Measurements from ENCODE around the gene EDA. TPM values are rescaled to one million over a fixed set of nuclear protein-coding genes. Genes with fewer than 3 reads are reported as not detected.
"Not testable (repeated sequence)": the region's sequence is repeated elsewhere in the genome, so short reads cannot be mapped to it uniquely, and the experiment has no call there.

The EDA gene
- total RNA-seq, 1 donor from 2014 or later: 1.6 TPM

DNA sequence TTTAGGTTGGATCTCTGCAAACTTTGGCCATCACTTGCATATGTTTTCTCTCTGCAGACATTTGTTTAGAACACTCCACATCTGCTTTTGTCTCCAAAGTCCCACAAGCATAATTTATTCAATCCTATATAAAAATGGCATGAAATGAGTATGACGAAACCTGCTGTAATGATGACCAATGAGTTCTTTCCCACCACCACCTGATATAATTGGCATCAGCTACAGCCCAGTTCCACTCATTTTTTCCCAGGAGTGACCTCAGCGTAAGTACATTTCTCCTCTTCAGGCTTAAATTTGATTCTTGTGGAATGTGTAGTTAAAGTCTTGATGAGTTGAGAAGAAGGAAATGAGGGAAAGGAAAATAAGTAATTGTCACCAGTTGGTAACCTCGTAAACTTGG, 228.7 kb downstream of the EDA start:
- H3K4me3 ChIP-seq (ENCODE audit: low read depth, low read length): no peak overlapping the region
- TF ChIP-seq CTCF (conservative IDR thresholded peaks at IDR 0.05; ENCODE audit: low read depth, low read length): no peak
- DNase-seq (ENCODE audit: low read depth): no peak

DNA sequence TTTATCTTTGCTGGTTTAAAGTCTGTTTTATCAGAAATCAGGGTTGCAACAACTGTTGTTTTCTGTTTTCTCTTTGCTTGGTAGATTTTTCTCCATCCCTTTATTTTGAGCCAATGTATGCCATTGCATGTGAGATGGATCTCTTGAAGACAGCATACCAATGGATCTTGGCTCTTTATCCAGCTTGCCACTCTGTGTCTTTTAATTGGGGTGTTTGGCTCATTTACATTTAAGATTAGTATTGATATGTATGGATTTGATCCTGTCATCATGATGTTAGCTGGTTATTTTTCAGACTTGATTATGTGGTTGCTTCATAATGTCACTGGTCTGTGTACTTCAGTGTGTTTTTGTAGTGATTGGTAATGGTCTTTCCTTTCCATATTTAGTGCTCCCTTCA, 244.1 kb downstream of the EDA start:
- not testable (repeated sequence) for H3K4me3 ChIP-seq (ENCODE audit: low read depth, low read length); DNase-seq (ENCODE audit: low read depth)

- H3K4me3 ChIP-seq (ENCODE audit: low read depth, low read length): no peak overlapping the region
- no peak for DNase-seq (ENCODE audit: low read depth)
- no peak for TF ChIP-seq CTCF (conservative IDR thresholded peaks at IDR 0.05; ENCODE audit: low read depth, low read length)
These were observed 260.3 kb downstream of the EDA start for GRCh38 chrX:69876221-69876620.

GRCh38 chrX:69884210-69884609, 268.3 kb downstream of the EDA start:
- no peak overlapping the region for H3K4me3 ChIP-seq (ENCODE audit: low read depth, low read length)
- no peak for DNase-seq (ENCODE audit: low read depth)
- TF ChIP-seq CTCF (conservative IDR thresholded peaks at IDR 0.05; ENCODE audit: low read depth, low read length): no peak

GRCh38 chrX:69896046-69896445, 280.1 kb downstream of the EDA start:
- H3K4me3 ChIP-seq (ENCODE audit: low read depth, low read length): no peak overlapping the region
- no peak for TF ChIP-seq CTCF (conservative IDR thresholded peaks at IDR 0.05; ENCODE audit: low read depth, low read length)
- DNase-seq (ENCODE audit: low read depth): no peak

DNA sequence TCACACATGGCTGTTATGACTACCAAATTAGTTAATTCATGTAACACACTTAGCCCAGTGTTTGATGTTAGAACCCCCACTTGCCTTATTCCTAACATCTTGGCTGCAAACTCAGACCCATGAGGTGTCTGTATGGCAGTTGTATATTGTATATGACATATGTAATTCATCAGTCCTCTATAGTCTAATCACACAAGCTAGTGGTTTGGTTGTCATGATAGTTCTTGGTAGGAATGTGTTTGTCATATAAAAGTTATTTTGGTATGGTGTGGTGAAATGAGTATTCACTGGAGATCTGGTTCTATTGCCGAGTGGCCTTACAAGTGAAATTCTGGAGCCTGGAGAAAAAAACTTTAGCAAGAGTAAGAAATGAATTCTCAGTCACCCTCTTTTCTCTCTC, 284.6 kb downstream of the EDA start:
- no peak for DNase-seq (ENCODE audit: low read depth)
- TF ChIP-seq CTCF (conservative IDR thresholded peaks at IDR 0.05; ENCODE audit: low read depth, low read length): no peak
- no peak overlapping the region for H3K4me3 ChIP-seq (ENCODE audit: low read depth, low read length)

GRCh38 chrX:69906447-69906846, 290.5 kb downstream of the EDA start:
- DNase-seq (ENCODE audit: low read depth): no peak

More at GRCh38 chrX:69906447-69906846, 290.5 kb downstream of the EDA start:
- no peak for TF ChIP-seq CTCF (conservative IDR thresholded peaks at IDR 0.05; ENCODE audit: low read depth, low read length)
- no peak overlapping the region for H3K4me3 ChIP-seq (ENCODE audit: low read depth, low read length)
